K562 treated with DMSO at 1 percent for 48 hours (cell line): ENCODE data around the gene RASGRP3. TPM values are rescaled to one million over a fixed set of nuclear protein-coding genes. Genes with fewer than 3 reads are reported as not detected.

Source experiments
- total RNA-seq: library from RNA; unstranded; fragments of 300-600 nt; gene quantifications from 2 replicates; pipeline ENCODE4 v1.2.3, GENCODE V29; 2022; ENCODE audit warnings: low replicate concordance; ENCODE audit errors: extremely low read depth

RASGRP3 gene, protein sequence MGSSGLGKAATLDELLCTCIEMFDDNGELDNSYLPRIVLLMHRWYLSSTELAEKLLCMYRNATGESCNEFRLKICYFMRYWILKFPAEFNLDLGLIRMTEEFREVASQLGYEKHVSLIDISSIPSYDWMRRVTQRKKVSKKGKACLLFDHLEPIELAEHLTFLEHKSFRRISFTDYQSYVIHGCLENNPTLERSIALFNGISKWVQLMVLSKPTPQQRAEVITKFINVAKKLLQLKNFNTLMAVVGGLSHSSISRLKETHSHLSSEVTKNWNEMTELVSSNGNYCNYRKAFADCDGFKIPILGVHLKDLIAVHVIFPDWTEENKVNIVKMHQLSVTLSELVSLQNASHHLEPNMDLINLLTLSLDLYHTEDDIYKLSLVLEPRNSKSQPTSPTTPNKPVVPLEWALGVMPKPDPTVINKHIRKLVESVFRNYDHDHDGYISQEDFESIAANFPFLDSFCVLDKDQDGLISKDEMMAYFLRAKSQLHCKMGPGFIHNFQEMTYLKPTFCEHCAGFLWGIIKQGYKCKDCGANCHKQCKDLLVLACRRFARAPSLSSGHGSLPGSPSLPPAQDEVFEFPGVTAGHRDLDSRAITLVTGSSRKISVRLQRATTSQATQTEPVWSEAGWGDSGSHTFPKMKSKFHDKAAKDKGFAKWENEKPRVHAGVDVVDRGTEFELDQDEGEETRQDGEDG
- total RNA-seq = not detected in 2 replicates

DNA sequence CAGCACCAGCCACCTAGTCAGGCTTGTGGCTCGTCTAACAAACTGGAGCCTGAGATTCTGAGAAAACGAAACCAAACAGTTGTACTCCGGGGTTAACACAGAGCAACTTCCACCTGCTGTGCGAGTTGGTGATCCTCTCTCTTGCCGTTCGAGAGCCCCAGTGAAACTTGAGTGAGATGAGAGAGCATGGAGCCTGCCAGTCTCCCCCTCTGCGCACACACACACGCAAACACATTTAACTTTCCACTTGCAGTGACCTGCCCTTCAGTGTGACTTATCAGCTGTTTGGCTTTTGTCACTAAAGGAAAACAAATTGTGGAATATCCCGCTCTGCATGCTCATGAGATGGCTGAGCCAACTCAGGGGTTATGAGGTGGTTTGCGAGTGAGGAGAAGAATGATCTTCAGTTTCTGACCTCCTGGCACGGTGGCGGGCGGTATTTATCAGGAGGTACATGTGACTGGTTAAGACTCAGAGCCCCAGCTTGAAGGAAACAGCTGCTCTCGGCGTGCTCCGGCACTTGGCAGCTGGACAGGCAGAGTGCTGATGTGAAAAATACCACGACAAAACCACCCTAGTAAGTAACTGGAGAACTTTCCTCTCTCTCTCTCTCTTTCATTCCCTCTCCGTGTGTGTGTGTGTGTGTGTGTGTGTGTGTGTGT lies at the start of gene RASGRP3:
Gene RASGRP3 (plus strand): TSS at position 519 of the 662 bp plus-strand sequence. CDS start 38,488 bp downstream, outside the sequence.

DNA sequence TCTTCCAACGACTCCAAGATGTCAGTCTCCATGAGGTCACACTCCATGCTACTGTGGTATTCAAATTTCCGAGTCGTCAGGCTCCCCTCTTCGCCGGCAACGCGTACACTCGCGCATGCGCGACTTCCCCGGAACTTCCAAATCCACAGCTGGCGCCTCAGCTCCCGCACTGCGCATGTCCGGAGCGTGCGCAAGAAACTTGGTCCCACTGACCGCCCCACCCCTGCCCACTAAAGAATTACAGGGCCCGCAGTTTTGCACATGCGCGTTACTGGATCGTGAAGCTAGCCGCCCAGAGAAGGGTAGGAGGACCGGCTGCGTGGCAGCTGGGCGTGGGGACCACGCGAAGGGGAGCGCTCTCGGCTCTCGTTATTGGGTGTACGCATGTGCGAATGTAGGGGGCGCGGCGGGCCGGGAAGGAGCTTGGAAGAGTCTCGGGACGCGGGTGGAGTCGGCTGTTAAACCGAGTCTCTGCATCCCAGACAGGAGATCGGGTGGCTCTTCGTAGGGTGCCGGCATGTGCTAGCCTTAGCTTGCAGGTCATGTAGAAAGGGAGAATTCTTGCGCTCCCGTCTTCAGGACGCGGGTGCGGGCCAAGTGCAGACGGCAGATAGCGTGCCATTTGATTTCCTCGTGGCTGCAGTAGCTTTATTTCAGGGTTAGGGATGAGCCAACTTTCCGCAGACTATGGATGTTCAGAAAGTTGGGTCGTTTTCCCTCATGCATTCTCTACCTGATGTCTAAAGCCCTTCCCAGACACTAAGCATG lies 122.9 kb downstream of the RASGRP3 start, which contains the start of gene FAM98A:
Gene FAM98A (minus strand): TSS at position 125 of the 768 bp plus-strand sequence. CDS start 78 bp downstream, at position 47.

Other genes with a start within 250 kb of the RASGRP3 start
- not detected in 2 replicates for gene FAM98A, start 122.7 kb downstream of the RASGRP3 start, total RNA-seq